Natural killer cell (primary cell): ENCODE data around the gene CD248. TPM values are rescaled to one million over a fixed set of nuclear protein-coding genes. Genes with fewer than 3 reads are reported as not detected.
"Not testable (repeated sequence)": the region's sequence is repeated elsewhere in the genome, so short reads cannot be mapped to it uniquely, and the experiment has no call there.

Experiments used
- ATAC-seq, 3 donors: fragments of 150-1000 bp in 2 of 3; fragments of 200-7000 bp in 1 of 3; cut with Tn5 transposase; 1 replicate in 1 of 3; 2 replicates in 2 of 3; pipeline ENCODE4 v1.10.0; 2021; ENCODE audit warnings: mild to moderate bottlenecking in 2 of 3, moderate library complexity in 2 of 3
- DNase-seq, 2 donors: peaks; one replicate each; pipeline versions ENCODE4 v3.0.0 to v3.0.0-alpha.2; 2013 to 2021; ENCODE audit warnings: mixed read lengths in 1 of 2
- H3K27ac ChIP-seq: one replicate; pipeline ENCODE4 v1.5.1; 2013; ENCODE audit warnings: mild to moderate bottlenecking, low read length
- H3K27me3 ChIP-seq: one replicate; pipeline ENCODE4 v1.6.1; 2013; ENCODE audit warnings: low read length; ENCODE audit not compliant: control insufficient read depth, insufficient read depth
- H3K36me3 ChIP-seq: one replicate; pipeline ENCODE4 v1.6.1; 2013; ENCODE audit warnings: low read length; ENCODE audit not compliant: control insufficient read depth, insufficient read depth
- H3K4me1 ChIP-seq: one replicate; pipeline ENCODE4 v1.6.1; 2013; ENCODE audit warnings: low read length; ENCODE audit not compliant: control insufficient read depth, insufficient read depth
- H3K4me3 ChIP-seq: one replicate; pipeline ENCODE4 v1.5.1; 2013; ENCODE audit warnings: low read length
- H3K9me3 ChIP-seq: one replicate; pipeline ENCODE4 v1.6.1; 2013; ENCODE audit warnings: low read length; ENCODE audit not compliant: control insufficient read depth, insufficient read depth
- H3K27ac Mint-ChIP-seq, 2 donors: one replicate each; pipeline ENCODE4 v1.8.0; 2022; ENCODE audit warnings: mild to moderate bottlenecking in 2 of 2, mixed read lengths in 2 of 2, moderate library complexity in 1 of 2
- H3K27me3 Mint-ChIP-seq, 2 donors: one replicate each; pipeline ENCODE4 v1.8.0; 2022; ENCODE audit warnings: low read depth in 2 of 2, mixed read lengths in 2 of 2
- H3K36me3 Mint-ChIP-seq: one replicate; pipeline ENCODE4 v1.8.0; 2022; ENCODE audit warnings: mixed read lengths
- H3K4me1 Mint-ChIP-seq, 2 donors: one replicate each; pipeline ENCODE4 v1.8.0; 2022; ENCODE audit warnings: mixed read lengths in 2 of 2
- H3K4me3 Mint-ChIP-seq: one replicate; pipeline ENCODE4 v1.8.0; 2022; ENCODE audit warnings: mild to moderate bottlenecking, moderate library complexity, mixed read lengths
- H3K9me3 Mint-ChIP-seq, 2 donors: one replicate each; pipeline ENCODE4 v1.8.0; 2022; ENCODE audit warnings: mixed read lengths in 2 of 2
- CTCF ChIP-seq: fragments of 200-600 bp; IDR thresholded peaks from one replicate; pipeline ENCODE4 v1.8.0; 2022; ENCODE audit warnings: antibody characterized with exemption
- WGBS: methylation state at CpG from one replicate; pipeline ENCODE4 v1.1.7; 2013; ENCODE audit warnings: missing lambda C conversion rate; ENCODE audit not compliant: insufficient coverage; 5-methylcytosine and 5-hydroxymethylcytosine counted together
- intact Hi-C: fragments of 100-400 bp; cut with micrococcal nuclease; formaldehyde crosslinking; loops from one replicate; pipeline ENCODE4 v1.14.2; 2022
- total RNA-seq, 4 donors: library from RNA; stranded (reverse); fragments of 120-200 nt in 1 of 4; gene quantifications; one replicate each; pipeline versions ENCODE4 v1.2.3 to v1.2.4, GENCODE V29; 2013 to 2022

The CD248 gene
- total RNA-seq, 3 donors from 2014 or later (not counting 1 experiment from before 2014, with no cell fraction given) = 0.23 to 0.40 (median 0.32) TPM

- ATAC-seq = no peak
These were observed 6.8 kb upstream of the CD248 start for GRCh38 chr11:66323684-66324083.

DNA sequence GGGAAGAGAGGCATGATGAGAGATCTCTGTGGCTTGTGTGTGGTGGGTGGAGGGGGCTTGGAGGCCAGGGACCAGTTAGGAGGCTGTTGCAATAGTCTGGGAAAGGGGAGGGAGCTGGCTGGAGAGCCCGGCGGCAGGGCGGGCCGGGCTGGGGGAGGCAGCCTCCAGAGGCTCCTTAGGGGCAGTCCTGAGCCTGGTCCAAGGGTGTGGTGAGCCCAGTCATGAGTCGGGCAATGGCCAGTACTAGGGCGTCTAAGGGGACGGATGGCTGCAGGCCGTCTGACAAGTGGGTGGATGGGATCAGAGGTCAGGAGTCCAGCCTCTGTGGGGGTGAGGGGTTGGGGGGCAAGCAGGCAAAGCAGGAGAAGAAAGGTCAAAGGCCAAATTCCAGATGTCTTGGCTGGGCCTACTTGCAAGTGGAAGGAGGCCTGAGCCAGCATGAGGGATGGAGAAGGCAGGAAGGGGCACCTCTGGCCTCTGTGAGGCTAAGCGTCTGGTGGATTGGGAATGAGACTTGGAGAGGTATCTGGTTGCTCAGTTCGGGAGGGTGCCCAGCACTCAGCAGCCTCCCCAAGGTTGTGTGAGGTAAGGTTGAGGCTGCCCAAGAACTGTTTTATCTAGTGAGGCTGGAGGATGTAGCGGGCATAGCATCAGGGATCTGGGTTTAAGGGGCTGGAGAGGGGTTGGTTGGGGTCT, 6.0 kb upstream of the CD248 start:
- Mint-ChIP-seq H3K4me3 (no peak overlapping the region), H3K4me1 (peaks cover 15 to 44% of the 10 kb centered on the region in 2 donors), H3K27ac (no peak overlapping the region), H3K9me3 (no peaks in the 10 kb centered on the region), H3K36me3 (no peaks in the 10 kb centered on the region), H3K27me3 (peaks cover 9 to 17% of the 10 kb centered on the region in 2 donors)
- peaks cover 33% of the 10 kb centered on the region for H3K4me1 ChIP-seq
- 96% methylated on average over 11 of the region's 11 CpGs for WGBS
- H3K27me3 ChIP-seq = no peaks in the 10 kb centered on the region
- H3K27ac ChIP-seq = no peak overlapping the region
- H3K36me3 ChIP-seq = no peaks in the 10 kb centered on the region
- no peak for ATAC-seq
- no peak for DNase-seq
- intact Hi-C loops = no loop called here
- no peak for TF ChIP-seq CTCF
- H3K9me3 ChIP-seq = no peaks in the 10 kb centered on the region
- H3K4me3 ChIP-seq = no peak overlapping the region

More at GRCh38 chr11:66323684-66324083, 6.8 kb upstream of the CD248 start:
- Histone ChIP-seq H3K9me3 (no peaks in the 10 kb centered on the region), H3K36me3 (no peaks in the 10 kb centered on the region), H3K4me3 (no peak overlapping the region), H3K27me3 (no peaks in the 10 kb centered on the region), H3K27ac (no peak overlapping the region), H3K4me1 (peaks cover 33% of the 10 kb centered on the region)
- 95% methylated on average over 1 of the region's 1 CpG for WGBS
- Mint-ChIP-seq H3K4me3 (no peak overlapping the region), H3K27me3 (peaks cover 7 to 14% of the 10 kb centered on the region in 2 donors), H3K9me3 (no peaks in the 10 kb centered on the region), H3K36me3 (no peaks in the 10 kb centered on the region), H3K27ac (no peak overlapping the region), H3K4me1 (peaks cover 20 to 45% of the 10 kb centered on the region in 2 donors)
- DNase-seq = no peak
- intact Hi-C loops = no loop called here
- no peak for TF ChIP-seq CTCF

GRCh38 chr11:66321606-66322005, 4.8 kb upstream of the CD248 start:
- no peak overlapping the region for H3K4me3 ChIP-seq
- Mint-ChIP-seq H3K36me3 (no peaks in the 10 kb centered on the region), H3K9me3 (no peaks in the 10 kb centered on the region), H3K27ac (no peak overlapping the region), H3K4me3 (no peak overlapping the region), H3K27me3 (peaks cover 9 to 17% of the 10 kb centered on the region in 2 donors), H3K4me1 (peaks cover 7 to 42% of the 10 kb centered on the region in 2 donors)
- no peak overlapping the region for H3K27ac ChIP-seq
- no peak for DNase-seq
- intact Hi-C loops = no loop called here
- TF ChIP-seq CTCF = no peak
- no peaks in the 10 kb centered on the region for H3K27me3 ChIP-seq
- H3K9me3 ChIP-seq = no peaks in the 10 kb centered on the region
- peaks cover 29% of the 10 kb centered on the region for H3K4me1 ChIP-seq
- 93% methylated on average over 4 of the region's 4 CpGs for WGBS
- H3K36me3 ChIP-seq = no peaks in the 10 kb centered on the region
- no peak for ATAC-seq

DNA sequence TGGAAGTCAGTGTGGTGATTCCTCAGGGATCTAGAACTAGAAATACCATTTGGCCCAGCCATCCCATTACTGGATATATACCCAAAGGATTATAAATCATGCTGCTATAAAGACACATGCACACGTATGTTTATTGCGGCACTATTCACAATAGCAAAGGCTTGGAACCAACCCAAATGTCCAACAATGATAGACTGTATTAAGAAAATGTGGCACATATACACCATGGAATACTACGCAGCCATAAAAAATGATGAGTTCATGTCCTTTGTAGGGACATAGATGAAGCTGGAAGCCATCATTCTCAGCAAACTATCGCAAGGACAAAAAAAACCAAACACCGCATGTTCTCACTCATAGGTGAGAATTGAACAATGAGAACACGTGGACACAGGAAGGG, 3.9 kb upstream of the CD248 start:
- H3K4me3 ChIP-seq, H3K36me3 ChIP-seq, H3K4me3 Mint-ChIP-seq, intact Hi-C loops, DNase-seq, H3K36me3 Mint-ChIP-seq, ATAC-seq, H3K9me3 Mint-ChIP-seq, H3K9me3 ChIP-seq, H3K27ac ChIP-seq, H3K27ac Mint-ChIP-seq, H3K27me3 ChIP-seq: not testable (repeated sequence)
- Mint-ChIP-seq H3K27me3 (peaks cover 14 to 21% of the 10 kb centered on the region in 2 donors), H3K4me1 (peaks cover 7 to 35% of the 10 kb centered on the region in 2 donors)
- peaks cover 22% of the 10 kb centered on the region for H3K4me1 ChIP-seq
- WGBS = 93% methylated on average over 3 of the region's 6 CpGs

DNA sequence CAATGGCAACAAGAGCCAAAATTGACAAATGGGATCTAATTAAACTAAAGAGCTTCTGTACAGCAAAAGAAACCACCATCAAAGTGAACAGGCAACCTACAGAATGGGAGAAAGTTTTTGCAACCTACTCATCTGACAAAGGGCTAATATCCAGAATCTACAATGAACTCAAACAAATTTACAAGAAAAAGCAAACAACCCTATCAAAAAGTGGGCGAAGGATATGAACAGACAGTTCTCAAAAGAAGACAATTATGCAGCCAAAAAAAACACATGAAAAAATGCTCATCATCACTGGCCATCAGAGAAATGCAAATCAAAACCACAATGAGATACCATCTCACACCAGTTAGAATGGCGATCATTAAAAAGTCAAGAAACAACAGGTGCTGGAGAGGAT, 3.4 kb upstream of the CD248 start:
- Mint-ChIP-seq H3K27me3 (peaks cover 18 to 25% of the 10 kb centered on the region in 2 donors), H3K4me1 (peaks cover 7 to 33% of the 10 kb centered on the region in 2 donors)
- H3K9me3 Mint-ChIP-seq, H3K4me3 ChIP-seq, H3K36me3 Mint-ChIP-seq, H3K9me3 ChIP-seq, H3K36me3 ChIP-seq, H3K27me3 ChIP-seq, H3K4me3 Mint-ChIP-seq, H3K27ac Mint-ChIP-seq, DNase-seq, ATAC-seq, intact Hi-C loops, H3K27ac ChIP-seq: not testable (repeated sequence)
- 100% methylated on average over 1 of the region's 2 CpGs for WGBS
- H3K4me1 ChIP-seq = peaks cover 22% of the 10 kb centered on the region
